ENCODE data around the gene PRKCH. TPM values are rescaled to one million over a fixed set of nuclear protein-coding genes. Genes with fewer than 3 reads are reported as not detected.

The PRKCH gene
- total and polyA plus RNA-seq, 2 experiments from 2014 or later: 2.4 to 3.5 TPM

DNA sequence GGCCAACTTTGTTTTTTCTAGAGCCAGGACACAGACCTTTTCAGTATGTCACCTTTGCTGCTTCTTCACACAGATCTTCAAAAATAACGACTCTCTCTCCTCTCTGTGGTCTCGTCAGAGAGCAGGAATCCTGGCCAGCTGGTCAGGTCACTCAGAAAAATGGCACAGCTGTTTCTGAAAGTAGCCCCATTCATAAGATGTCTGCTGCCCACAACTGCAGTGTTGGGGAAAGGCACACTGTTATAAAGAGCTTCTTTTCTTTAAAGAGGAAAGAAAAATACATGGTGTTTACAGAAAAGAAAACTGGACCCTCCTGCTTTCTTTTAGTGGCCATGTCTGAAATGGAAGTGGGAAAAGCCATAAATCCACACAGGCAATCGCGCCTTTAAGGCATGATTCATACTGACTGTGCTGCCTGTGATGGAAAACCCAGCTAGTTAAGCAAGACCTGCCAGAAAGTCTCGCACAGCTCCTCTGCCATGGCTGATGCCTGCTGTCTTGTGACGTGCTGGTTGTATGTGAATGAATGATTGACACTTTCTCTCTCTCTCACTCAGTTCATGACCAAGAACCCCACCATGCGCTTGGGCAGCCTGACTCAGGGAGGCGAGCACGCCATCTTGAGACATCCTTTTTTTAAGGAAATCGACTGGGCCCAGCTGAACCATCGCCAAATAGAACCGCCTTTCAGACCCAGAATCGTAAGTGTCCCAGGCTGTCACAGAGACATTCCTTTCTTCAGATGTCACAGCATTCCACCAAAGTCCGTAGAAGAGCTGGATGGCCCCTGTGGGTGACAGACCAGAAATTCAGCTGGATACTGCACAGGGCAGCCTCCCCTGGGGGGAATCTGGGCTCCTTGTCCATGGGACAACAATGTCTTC is 226.0 kb downstream of the PRKCH start:
- no peaks in the 10 kb centered on the region for H3K9me3 ChIP-seq (ENCODE audit: low read depth)
- H3F3A ChIP-seq (ENCODE audit: insufficient read depth): peaks cover 59% of the 10 kb centered on the region
- H4K20me1 ChIP-seq (ENCODE audit: insufficient read depth): no peaks in the 10 kb centered on the region
- H3K9ac ChIP-seq: peak overlapping the region; percentile 71
- H3K36me3 ChIP-seq (ENCODE audit: low read depth): no peaks in the 10 kb centered on the region
- WGBS, 2 experiments (ENCODE audit: low coverage in 1 of 2, low lambda C conversion rate in 2 of 2, missing lambda C conversion rate in 2 of 2): 39 to 46% methylated on average over 14 of the region's 14 CpGs
- peak overlapping the region; percentile 28; the same call in 1 of the 2 replicates for H3K4me3 ChIP-seq
- peak overlapping the region; percentile 94 for H3K27ac ChIP-seq
- TF ChIP-seq EZH2 (IDR thresholded peaks at IDR 0.05; ENCODE audit: insufficient read depth, poor library complexity, severe bottlenecking) (no peak), EZH2phosphoT487 (IDR thresholded peaks at IDR 0.05; ENCODE audit: insufficient read depth, low read depth) (no peak)
- DNase-seq: peak; percentile 96
- H3K4me2 ChIP-seq (ENCODE audit: unreplicated experiment): peak overlapping the region; percentile 63
- H3K27me3 ChIP-seq (replicated peaks; ENCODE audit: insufficient read depth): no peaks in the 10 kb centered on the region
- no peaks in the 10 kb centered on the region for H3K9me2 ChIP-seq (ENCODE audit: insufficient read depth)
- peaks cover 52% of the 10 kb centered on the region for H3K4me1 ChIP-seq (ENCODE audit: insufficient read depth)
- peaks cover 47% of the 10 kb centered on the region for H3K79me2 ChIP-seq (ENCODE audit: insufficient read depth)
- H2AFZ ChIP-seq: peak overlapping the region; percentile 64
- in situ Hi-C loops (cut with MboI): no loop called here

DNA sequence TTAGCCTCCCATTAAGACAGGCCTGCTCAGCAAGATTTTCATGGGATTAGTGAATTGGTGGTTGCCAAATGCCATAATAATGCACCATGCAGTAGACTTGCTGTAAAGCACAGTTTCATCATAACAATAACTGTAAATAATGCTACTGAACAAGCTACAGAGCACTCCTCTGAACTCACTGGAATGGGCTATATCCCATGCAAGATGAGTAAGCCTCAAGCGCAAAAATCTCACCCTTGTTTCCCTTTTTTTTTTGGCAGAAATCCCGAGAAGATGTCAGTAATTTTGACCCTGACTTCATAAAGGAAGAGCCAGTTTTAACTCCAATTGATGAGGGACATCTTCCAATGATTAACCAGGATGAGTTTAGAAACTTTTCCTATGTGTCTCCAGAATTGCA is 228.0 kb downstream of the PRKCH start:
- 55 to 81% methylated on average over 2 of the region's 2 CpGs for WGBS, 2 experiments (ENCODE audit: low coverage in 1 of 2, low lambda C conversion rate in 2 of 2, missing lambda C conversion rate in 2 of 2)
- H2AFZ ChIP-seq: no peak overlapping the region
- peak overlapping the region; percentile 94 for H3K27ac ChIP-seq
- H3K9me3 ChIP-seq (ENCODE audit: low read depth): no peaks in the 10 kb centered on the region
- peaks cover 40% of the 10 kb centered on the region for H3K79me2 ChIP-seq (ENCODE audit: insufficient read depth)
- DNase-seq: peak; percentile 54
- no peak overlapping the region for H3K9ac ChIP-seq
- no peaks in the 10 kb centered on the region for H3K36me3 ChIP-seq (ENCODE audit: low read depth)
- no peaks in the 10 kb centered on the region for H3K27me3 ChIP-seq (replicated peaks; ENCODE audit: insufficient read depth)
- in situ Hi-C loops (cut with MboI): no loop called here
- TF ChIP-seq EZH2 (IDR thresholded peaks at IDR 0.05; ENCODE audit: insufficient read depth, poor library complexity, severe bottlenecking) (no peak), EZH2phosphoT487 (IDR thresholded peaks at IDR 0.05; ENCODE audit: insufficient read depth, low read depth) (no peak)
- H3F3A ChIP-seq (ENCODE audit: insufficient read depth): peaks cover 61% of the 10 kb centered on the region
- no peaks in the 10 kb centered on the region for H3K9me2 ChIP-seq (ENCODE audit: insufficient read depth)
- no peaks in the 10 kb centered on the region for H4K20me1 ChIP-seq (ENCODE audit: insufficient read depth)
- no peak overlapping the region for H3K4me2 ChIP-seq (ENCODE audit: unreplicated experiment)
- H3K4me1 ChIP-seq (ENCODE audit: insufficient read depth): peaks cover 51% of the 10 kb centered on the region
- H3K4me3 ChIP-seq: no peak overlapping the region

DNA sequence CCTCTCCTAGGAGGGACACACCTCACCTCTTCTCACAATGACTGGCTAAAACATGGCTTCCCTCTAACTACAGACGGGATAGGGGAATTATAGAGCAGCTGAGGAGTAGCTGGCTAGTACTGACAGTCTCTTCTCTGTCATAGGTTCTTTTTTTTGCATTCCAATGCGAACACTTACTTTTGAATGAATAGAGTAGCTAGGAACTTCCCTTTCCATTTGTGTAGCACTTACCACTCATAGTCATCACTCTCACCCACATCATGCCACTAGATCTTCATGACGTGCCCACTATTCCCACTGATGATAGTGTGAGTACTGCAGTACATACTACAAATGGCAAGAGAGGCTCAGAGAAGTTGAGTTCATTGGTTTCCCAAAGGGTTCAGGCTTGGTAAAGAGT is 230.0 kb downstream of the PRKCH start:
- Histone ChIP-seq H3K27ac (peak overlapping the region; percentile 98), H3K9ac (no peak overlapping the region), H3F3A (ENCODE audit: insufficient read depth) (peaks cover 74% of the 10 kb centered on the region), H3K9me3 (ENCODE audit: low read depth) (no peaks in the 10 kb centered on the region), H3K36me3 (ENCODE audit: low read depth) (no peaks in the 10 kb centered on the region), H4K20me1 (ENCODE audit: insufficient read depth) (no peaks in the 10 kb centered on the region), H3K4me2 (ENCODE audit: unreplicated experiment) (no peak overlapping the region), H3K4me3 (no peak overlapping the region), H3K27me3 (replicated peaks; ENCODE audit: insufficient read depth) (no peaks in the 10 kb centered on the region), H3K79me2 (ENCODE audit: insufficient read depth) (peaks cover 43% of the 10 kb centered on the region), H3K4me1 (ENCODE audit: insufficient read depth) (peaks cover 59% of the 10 kb centered on the region), H2AFZ (no peak overlapping the region), H3K9me2 (ENCODE audit: insufficient read depth) (no peaks in the 10 kb centered on the region)
- DNase-seq: no peak
- TF ChIP-seq EZH2phosphoT487 (IDR thresholded peaks at IDR 0.05; ENCODE audit: insufficient read depth, low read depth) (no peak), EZH2 (IDR thresholded peaks at IDR 0.05; ENCODE audit: insufficient read depth, poor library complexity, severe bottlenecking) (no peak)
- WGBS, 2 experiments (ENCODE audit: low coverage in 1 of 2, low lambda C conversion rate in 2 of 2, missing lambda C conversion rate in 2 of 2): 88 to 92% methylated on average over 3 of the region's 3 CpGs
- in situ Hi-C loops (cut with MboI): no loop called here

DNA sequence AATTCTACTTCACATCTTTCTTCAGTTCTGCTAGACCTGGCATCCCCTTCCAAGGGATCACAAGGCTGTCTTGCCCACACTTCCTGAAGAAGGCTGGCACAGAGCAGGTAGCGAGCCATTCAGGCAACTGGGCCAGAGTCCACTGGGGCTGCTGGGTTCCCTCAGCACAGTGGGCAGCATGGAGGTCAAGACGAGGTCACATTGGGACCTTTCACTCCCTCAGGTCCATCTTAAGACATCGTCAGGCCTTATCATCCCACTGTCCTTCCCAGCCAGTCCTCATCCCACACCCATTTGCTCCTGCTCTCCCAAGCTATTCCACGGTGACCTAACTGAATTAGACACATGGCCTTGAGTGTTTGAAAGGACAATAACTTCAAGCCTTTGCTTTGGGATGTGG is 230.9 kb downstream of the PRKCH start:
- H3K27ac ChIP-seq: peak overlapping the region; percentile 98
- 84% methylated on average over 4 of the region's 4 CpGs for WGBS, 2 experiments (ENCODE audit: low coverage in 1 of 2, low lambda C conversion rate in 2 of 2, missing lambda C conversion rate in 2 of 2)

More for the DNA sequence above, 230.9 kb downstream of the PRKCH start:
- TF ChIP-seq EZH2 (IDR thresholded peaks at IDR 0.05; ENCODE audit: insufficient read depth, poor library complexity, severe bottlenecking) (no peak), EZH2phosphoT487 (IDR thresholded peaks at IDR 0.05; ENCODE audit: insufficient read depth, low read depth) (no peak)
- no peaks in the 10 kb centered on the region for H4K20me1 ChIP-seq (ENCODE audit: insufficient read depth)
- H3K4me3 ChIP-seq: no peak overlapping the region
- peaks cover 55% of the 10 kb centered on the region for H3K4me1 ChIP-seq (ENCODE audit: insufficient read depth)
- H3K79me2 ChIP-seq (ENCODE audit: insufficient read depth): peaks cover 49% of the 10 kb centered on the region
- H3K9ac ChIP-seq: peak overlapping the region; percentile 63; the same call in 1 of the 2 replicates
- no peaks in the 10 kb centered on the region for H3K36me3 ChIP-seq (ENCODE audit: low read depth)
- no peaks in the 10 kb centered on the region for H3K9me3 ChIP-seq (ENCODE audit: low read depth)
- H3F3A ChIP-seq (ENCODE audit: insufficient read depth): peaks cover 65% of the 10 kb centered on the region
- no peaks in the 10 kb centered on the region for H3K9me2 ChIP-seq (ENCODE audit: insufficient read depth)
- H2AFZ ChIP-seq: no peak overlapping the region
- DNase-seq: no peak
- no peaks in the 10 kb centered on the region for H3K27me3 ChIP-seq (replicated peaks; ENCODE audit: insufficient read depth)
- H3K4me2 ChIP-seq (ENCODE audit: unreplicated experiment): no peak overlapping the region
- in situ Hi-C loops (cut with MboI): no loop called here

Measured in GM23248 (cell line).